HepG2 (cell line): ENCODE results near the gene SEZ6. TPM values are rescaled to one million over a fixed set of nuclear protein-coding genes. Genes with fewer than 3 reads are reported as not detected.

Experiments
- ATF2 ChIP-seq: sonication (generic); formaldehyde crosslinking; IDR thresholded peaks from 2 replicates; pipeline ENCODE4 v1.4.0; 2020; ENCODE audit warnings: missing genetic modification reagents
- DNMT1 ChIP-seq: sonication (generic); formaldehyde crosslinking; IDR thresholded peaks from 2 replicates; pipeline ENCODE4 v1.5.1; 2020; ENCODE audit warnings: mild to moderate bottlenecking, missing genetic modification reagents
- GLMP ChIP-seq: sonication (generic); formaldehyde crosslinking; IDR thresholded peaks from 2 replicates; pipeline ENCODE4 v1.9.0; 2021; ENCODE audit warnings: missing genetic modification reagents, mild to moderate bottlenecking, borderline replicate concordance
- HNRNPH1 ChIP-seq: fragments of 200-400 bp; formaldehyde crosslinking; optimal IDR thresholded peaks from 2 replicates; pipeline ENCODE3; 2017; ENCODE audit warnings: mild to moderate bottlenecking, low read depth, low read length
- HOXA9 ChIP-seq: sonication (generic); formaldehyde crosslinking; IDR thresholded peaks from 2 replicates; pipeline ENCODE4 v1.8.1; 2022; ENCODE audit warnings: missing genetic modification reagents, mild to moderate bottlenecking, moderate library complexity, borderline replicate concordance
- JUN ChIP-seq: sonication (generic); formaldehyde crosslinking; IDR thresholded peaks from 2 replicates; pipeline ENCODE4 v1.4.0; 2020; ENCODE audit warnings: mild to moderate bottlenecking, missing genetic modification reagents
- LCORL ChIP-seq, 2 experiments: fragments of 450-650 bp in 1 of 2; sonication (generic) in 1 of 2; formaldehyde crosslinking in 1 of 2; IDR thresholded peaks; 2 replicates each; pipeline versions ENCODE4 v1.5.0 to v1.6.1; 2017 to 2020; ENCODE audit warnings: antibody characterized with exemption in 1 of 2, missing genetic modification reagents in 1 of 2
- MZF1 ChIP-seq: sonication (generic); formaldehyde crosslinking; IDR thresholded peaks from 2 replicates; pipeline ENCODE4 v1.8.1; 2023; ENCODE audit warnings: mild to moderate bottlenecking, missing genetic modification reagents, borderline replicate concordance
- NRL ChIP-seq: sonication (generic); formaldehyde crosslinking; IDR thresholded peaks from 2 replicates; pipeline ENCODE4 v1.5.0; 2020; ENCODE audit warnings: missing genetic modification reagents, mild to moderate bottlenecking, moderate library complexity, borderline replicate concordance
- RORA ChIP-seq: sonication (generic); formaldehyde crosslinking; IDR thresholded peaks from 2 replicates; pipeline ENCODE4 v1.5.0; 2020; ENCODE audit warnings: mild to moderate bottlenecking, missing genetic modification reagents, moderate library complexity
- SIX1 ChIP-seq: sonication (generic); formaldehyde crosslinking; IDR thresholded peaks from 2 replicates; pipeline ENCODE4 v1.4.0; 2020; ENCODE audit warnings: missing genetic modification reagents, borderline replicate concordance
- SRF ChIP-seq: IDR thresholded peaks from 2 replicates; pipeline ENCODE4 v1.6.1; 2011; ENCODE audit warnings: mild to moderate bottlenecking, low read depth, low read length, moderate library complexity
- TBX3 ChIP-seq: fragments of 450-650 bp; IDR thresholded peaks from 2 replicates; pipeline ENCODE4 v1.6.1; 2017; ENCODE audit warnings: antibody characterized with exemption, mild to moderate bottlenecking, inconsistent platforms, borderline replicate concordance
- THYN1 ChIP-seq: sonication (generic); formaldehyde crosslinking; IDR thresholded peaks from 2 replicates; pipeline ENCODE4 v1.8.1; 2023; ENCODE audit warnings: low read depth, mild to moderate bottlenecking, moderate library complexity, missing genetic modification reagents, borderline replicate concordance
- TRIM24 ChIP-seq: sonication (generic); formaldehyde crosslinking; IDR thresholded peaks from 2 replicates; pipeline ENCODE4 v1.8.0; 2022; ENCODE audit warnings: mild to moderate bottlenecking, missing genetic modification reagents
- ZNF331 ChIP-seq: sonication (generic); formaldehyde crosslinking; IDR thresholded peaks from 2 replicates; pipeline ENCODE4 v1.4.0; 2020; ENCODE audit warnings: missing genetic modification reagents
- ZNF503 ChIP-seq: sonication (generic); formaldehyde crosslinking; IDR thresholded peaks from 2 replicates; pipeline ENCODE4 v1.4.0; 2020; ENCODE audit warnings: missing genetic modification reagents
- ZNF569 ChIP-seq: sonication (generic); formaldehyde crosslinking; IDR thresholded peaks from 2 replicates; pipeline ENCODE4 v1.5.0; 2020; ENCODE audit warnings: mild to moderate bottlenecking, missing genetic modification reagents, moderate library complexity, borderline replicate concordance
- ZNF660 ChIP-seq: sonication (generic); formaldehyde crosslinking; IDR thresholded peaks from 2 replicates; pipeline ENCODE4 v1.5.1; 2020; ENCODE audit warnings: mild to moderate bottlenecking, low read depth, missing genetic modification reagents, borderline replicate concordance
- ZNF709 ChIP-seq: sonication (generic); formaldehyde crosslinking; IDR thresholded peaks from 2 replicates; pipeline ENCODE4 v1.5.0; 2020; ENCODE audit warnings: mild to moderate bottlenecking, missing genetic modification reagents
- ZNF770 ChIP-seq: sonication (generic); formaldehyde crosslinking; IDR thresholded peaks from 2 replicates; pipeline ENCODE4 v1.5.0; 2020; ENCODE audit warnings: mild to moderate bottlenecking, missing genetic modification reagents
- ZNF879 ChIP-seq: sonication (generic); formaldehyde crosslinking; IDR thresholded peaks from 2 replicates; pipeline ENCODE4 v1.8.1; 2023; ENCODE audit warnings: missing genetic modification reagents
- polyA plus RNA-seq, 8 experiments: library from polyadenylated mRNA; depleted of rRNA in 3 of 8; stranded (reverse) in 7 of 8; unstranded in 1 of 8; fragments of >200 nt; fragmentation: Illumina TruSeq in 4 of 8; extraction: Trizol in 4 of 8; gene quantifications; 2 replicates each; pipeline versions ENCODE4 v1.2.1 to v1.2.3, GENCODE V29; 2011 to 2016; ENCODE audit warnings: low read depth in 4 of 8, missing spikeins in 1 of 8, mixed read lengths in 1 of 8; ENCODE audit not compliant: insufficient read depth in 1 of 8
- total RNA-seq, 5 experiments: library from RNA; depleted of rRNA; stranded (reverse); fragments of >200 nt; fragmentation: Illumina TruSeq; extraction: Trizol; gene quantifications; 2 replicates each; pipeline ENCODE4 v1.2.3, GENCODE V29; 2016; ENCODE audit warnings: low read depth in 1 of 5

Gene SEZ6
- total and polyA plus RNA-seq, 2 of the 13 experiments (the other 11 are each of a cell fraction or from before 2014, with no cell fraction given), result not detected

GRCh38 chr17:29045734-29046472, 40.1 kb upstream of the SEZ6 start (continued):
- TF ChIP-seq LCORL (IDR thresholded peaks at IDR 0.05), result no peak
- no peak for TF ChIP-seq LCORL (CRISPR knock-in tag; IDR thresholded peaks at IDR 0.05)
- TF ChIP-seq SRF, result no peak
- no peak for TF ChIP-seq TRIM24 (CRISPR knock-in tag)
- TF ChIP-seq ZNF709, result peak; percentile 59; the same call in 1 of the 2 replicates
- no peak for TF ChIP-seq ZNF569 (CRISPR knock-in tag)
- TF ChIP-seq ZNF503 (CRISPR knock-in tag), result no peak
- no peak for TF ChIP-seq JUN
- TF ChIP-seq GLMP (CRISPR knock-in tag), result no peak
- TF ChIP-seq ATF2 (CRISPR knock-in tag), result peak; percentile 74; the same call in 1 of the 2 replicates
- TF ChIP-seq THYN1 (CRISPR knock-in tag), result no peak
- TF ChIP-seq HNRNPH1, result no peak
- TF ChIP-seq MZF1 (CRISPR knock-in tag), result no peak
- no peak for TF ChIP-seq ZNF879 (CRISPR knock-in tag)
- TF ChIP-seq RORA, result no peak
- TF ChIP-seq HOXA9, result no peak
- TF ChIP-seq ZNF331 (CRISPR knock-in tag), result no peak
- TF ChIP-seq SIX1 (CRISPR knock-in tag), result no peak
- no peak for TF ChIP-seq TBX3
- TF ChIP-seq DNMT1, result no peak
- no peak for TF ChIP-seq ZNF660 (CRISPR knock-in tag)
- TF ChIP-seq ZNF770 (CRISPR knock-in tag), result no peak
- TF ChIP-seq NRL (CRISPR knock-in tag), result no peak
